Endodermal cell (in vitro differentiated cells): ENCODE results near the gene MACC1. TPM values are rescaled to one million over a fixed set of nuclear protein-coding genes. Genes with fewer than 3 reads are reported as not detected.
A peak's percentile ranks its signal among the peaks of the same experiment; 100 is the strongest.

Experiments used
- DNase-seq: peaks from one replicate; pipeline ENCODE4 v3.0.0-alpha.2; 2017
- H3K27ac ChIP-seq: 2 replicates; pipeline ENCODE4 v1.5.1; 2013; ENCODE audit warnings: mild to moderate bottlenecking, low read depth, low read length, moderate library complexity
- H3K27me3 ChIP-seq: 2 replicates; pipeline ENCODE4 v1.6.1; 2013; ENCODE audit warnings: mild to moderate bottlenecking, low read length, moderate library complexity; ENCODE audit not compliant: insufficient read depth, control insufficient read depth, poor library complexity, severe bottlenecking
- H3K36me3 ChIP-seq: 2 replicates; pipeline ENCODE4 v1.7.0; 2013; ENCODE audit warnings: mild to moderate bottlenecking, low read length, moderate library complexity; ENCODE audit not compliant: control insufficient read depth, insufficient read depth
- H3K4me1 ChIP-seq: one replicate; pipeline ENCODE4 v1.7.0; 2013; ENCODE audit warnings: low read length; ENCODE audit not compliant: control insufficient read depth, insufficient read depth
- H3K4me3 ChIP-seq: 2 replicates; pipeline ENCODE4 v1.5.1; 2013; ENCODE audit warnings: mild to moderate bottlenecking, low read length, moderate library complexity
- H3K9ac ChIP-seq: 2 replicates; pipeline ENCODE4 v1.6.1; 2013; ENCODE audit warnings: mild to moderate bottlenecking, low read length, moderate library complexity; ENCODE audit not compliant: poor library complexity, severe bottlenecking; ENCODE audit errors: extremely low read depth
- H3K9me3 ChIP-seq: 2 replicates; pipeline ENCODE4 v1.6.1; 2013; ENCODE audit warnings: mild to moderate bottlenecking, low read length, moderate library complexity; ENCODE audit not compliant: control insufficient read depth
- H3K27ac Mint-ChIP-seq: 2 replicates; pipeline ENCODE4 v1.8.0; 2020; ENCODE audit warnings: mixed read lengths
- H3K27me3 Mint-ChIP-seq: 2 replicates; pipeline ENCODE4 v1.8.0; 2021; ENCODE audit warnings: mild to moderate bottlenecking, mixed read lengths; ENCODE audit not compliant: insufficient read depth
- H3K36me3 Mint-ChIP-seq: 2 replicates; pipeline ENCODE4 v1.8.0; 2020; ENCODE audit warnings: low read depth, mixed read lengths
- H3K4me1 Mint-ChIP-seq: 2 replicates; pipeline ENCODE4 v1.8.0; 2020; ENCODE audit warnings: mixed read lengths
- H3K4me3 Mint-ChIP-seq: 2 replicates; pipeline ENCODE4 v1.8.0; 2020; ENCODE audit warnings: mild to moderate bottlenecking, moderate library complexity, mixed read lengths
- H3K9me3 Mint-ChIP-seq: 2 replicates; pipeline ENCODE4 v1.8.0; 2020; ENCODE audit warnings: mild to moderate bottlenecking, mixed read lengths
- CTCF ChIP-seq: fragments of 200-600 bp; sonication (generic); conservative IDR thresholded peaks from 2 replicates; pipeline ENCODE4 v1.5.0; 2021; ENCODE audit warnings: antibody characterized with exemption, mild to moderate bottlenecking
- WGBS, 2 experiments: methylation state at CpG; one replicate each; pipeline versions ENCODE4 v1.1.5 to v1.1.7; 2013; ENCODE audit warnings: missing lambda C conversion rate in 2 of 2, mixed read lengths in 1 of 2; ENCODE audit not compliant: insufficient coverage in 1 of 2, insufficient read length in 1 of 2; 5-methylcytosine and 5-hydroxymethylcytosine counted together
- total RNA-seq, 2 donors: library from RNA; stranded (reverse); fragmentation: NEBNext Ultra II Directional in 1 of 2; extraction: Animal tissue kit (Norgen Biotek cat#: 25700) in 1 of 2; gene quantifications; 2 replicates in 1 of 2; 3 replicates in 1 of 2; pipeline ENCODE4 v1.2.1, GENCODE V29; 2021

The MACC1 gene
- total RNA-seq, 2 donors from 2014 or later: 1.4 to 2.0 TPM

- H3K27ac Mint-ChIP-seq: no peak overlapping the region
Observed at GRCh38 chr7:20257212-20257611, 40.0 kb upstream of the MACC1 start.

GRCh38 chr7:20249920-20250319 lies 32.7 kb upstream of the MACC1 start:
- Histone ChIP-seq H3K4me1 (no peaks in the 10 kb centered on the region), H3K36me3 (no peaks in the 10 kb centered on the region), H3K4me3 (no peak overlapping the region), H3K9me3 (no peaks in the 10 kb centered on the region), H3K27ac (no peak overlapping the region), H3K27me3 (no peaks in the 10 kb centered on the region), H3K9ac (no peak overlapping the region)
- H3K27me3 Mint-ChIP-seq: no peaks in the 10 kb centered on the region
- no peak for DNase-seq
- no peaks in the 10 kb centered on the region for H3K9me3 Mint-ChIP-seq
- H3K4me1 Mint-ChIP-seq: peaks cover 3% of the 10 kb centered on the region
- no peak for TF ChIP-seq CTCF
- H3K36me3 Mint-ChIP-seq: no peaks in the 10 kb centered on the region
- no peak overlapping the region for H3K27ac Mint-ChIP-seq
- WGBS, 2 experiments: 80 to 91% methylated on average over 1 of the region's 1 CpG
- H3K4me3 Mint-ChIP-seq: no peak overlapping the region

More at GRCh38 chr7:20257212-20257611, 40.0 kb upstream of the MACC1 start:
- Histone ChIP-seq H3K27ac (no peak overlapping the region), H3K4me1 (no peaks in the 10 kb centered on the region), H3K4me3 (no peak overlapping the region), H3K27me3 (no peaks in the 10 kb centered on the region), H3K9me3 (no peaks in the 10 kb centered on the region), H3K36me3 (no peaks in the 10 kb centered on the region), H3K9ac (no peak overlapping the region)
- Mint-ChIP-seq H3K36me3 (no peaks in the 10 kb centered on the region), H3K27me3 (no peaks in the 10 kb centered on the region), H3K4me3 (no peak overlapping the region), H3K9me3 (no peaks in the 10 kb centered on the region), H3K4me1 (no peaks in the 10 kb centered on the region)
- no peak for TF ChIP-seq CTCF
- no peak for DNase-seq

- Histone ChIP-seq H3K4me1 (no peaks in the 10 kb centered on the region), H3K9me3 (no peaks in the 10 kb centered on the region), H3K9ac (no peak overlapping the region), H3K27me3 (no peaks in the 10 kb centered on the region), H3K27ac (peak overlapping the region; percentile 6), H3K4me3 (no peak overlapping the region), H3K36me3 (no peaks in the 10 kb centered on the region)
- 95 to 100% methylated on average over 2 to 3 of the region's 4 CpGs for WGBS, 2 experiments
- peaks cover 3% of the 10 kb centered on the region for H3K4me1 Mint-ChIP-seq
- no peak overlapping the region for H3K27ac Mint-ChIP-seq
- TF ChIP-seq CTCF: no peak
- H3K36me3 Mint-ChIP-seq: no peaks in the 10 kb centered on the region
- H3K27me3 Mint-ChIP-seq: no peaks in the 10 kb centered on the region
- DNase-seq: no peak
- H3K9me3 Mint-ChIP-seq: no peaks in the 10 kb centered on the region
- no peak overlapping the region for H3K4me3 Mint-ChIP-seq
Observed at GRCh38 chr7:20249376-20249775, 32.2 kb upstream of the MACC1 start.
